Measurements from ENCODE around the gene MYL12B.
A peak's percentile ranks its signal among the peaks of the same experiment; 100 is the strongest.
"Not testable (repeated sequence)": the region's sequence is repeated elsewhere in the genome, so short reads cannot be mapped to it uniquely, and the experiment has no call there.

Gene MYL12B

GRCh38 chr18:3262234-3263131 lies 550 bp downstream of the MYL12B start:
- DNase-seq (ENCODE audit: low read depth), result no peak

GRCh38 chr18:3263132-3263700 lies 1.3 kb downstream of the MYL12B start:
- DNase-seq (ENCODE audit: low read depth), result no peak

- no peak for DNase-seq (ENCODE audit: low read depth)
Observed at GRCh38 chr18:3264362-3264761, 2.4 kb downstream of the MYL12B start.

- DNase-seq (ENCODE audit: low read depth), result no peak
Observed at GRCh38 chr18:3265564-3266033, 3.7 kb downstream of the MYL12B start.

DNA sequence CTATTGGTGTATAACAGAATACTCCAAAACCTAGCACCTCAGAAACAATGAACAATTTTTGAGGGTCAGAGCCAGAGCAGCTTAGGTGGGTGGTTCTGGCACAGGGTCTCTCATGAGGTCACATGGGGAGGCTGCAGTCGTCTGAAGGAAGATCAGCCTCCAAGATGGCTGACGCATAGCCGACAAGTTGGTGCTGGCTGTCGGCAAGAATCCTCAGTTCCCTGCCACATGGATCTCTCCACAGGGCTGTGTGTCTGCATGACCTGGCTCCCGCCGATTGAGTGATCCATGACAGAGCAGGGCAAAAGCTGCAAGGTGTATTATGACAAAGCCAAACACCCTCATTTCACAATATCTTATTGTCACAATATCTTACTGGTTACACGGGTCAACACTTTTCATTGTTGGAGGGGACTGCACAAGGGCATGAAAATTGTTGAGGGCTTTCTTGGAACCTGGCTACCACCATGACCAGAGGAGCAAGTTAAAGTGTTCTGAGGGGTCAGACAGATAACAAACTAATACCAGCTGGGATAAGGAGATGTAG lies 4.2 kb downstream of the MYL12B start:
- no peak for DNase-seq (ENCODE audit: low read depth)

DNA sequence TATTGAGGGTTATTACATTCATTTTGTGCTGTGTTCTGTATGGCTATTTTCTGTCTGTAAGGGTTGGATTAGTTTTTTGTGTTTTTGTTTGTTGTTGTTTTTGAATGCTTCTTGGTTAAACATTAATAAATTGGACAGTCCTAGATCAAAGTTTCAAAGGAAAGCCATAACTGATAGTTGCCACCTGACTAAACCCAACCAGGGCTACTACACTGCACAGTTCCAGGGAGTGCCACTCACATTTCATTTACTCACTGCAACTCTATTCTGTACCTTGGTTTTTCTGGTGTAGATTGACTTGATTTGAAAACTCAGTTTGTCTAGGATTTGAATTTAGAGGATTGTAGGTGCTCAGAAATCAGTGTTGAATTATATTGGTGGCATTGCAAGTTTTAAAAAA lies 6.4 kb downstream of the MYL12B start:
- no peak for DNase-seq (ENCODE audit: low read depth)

DNA sequence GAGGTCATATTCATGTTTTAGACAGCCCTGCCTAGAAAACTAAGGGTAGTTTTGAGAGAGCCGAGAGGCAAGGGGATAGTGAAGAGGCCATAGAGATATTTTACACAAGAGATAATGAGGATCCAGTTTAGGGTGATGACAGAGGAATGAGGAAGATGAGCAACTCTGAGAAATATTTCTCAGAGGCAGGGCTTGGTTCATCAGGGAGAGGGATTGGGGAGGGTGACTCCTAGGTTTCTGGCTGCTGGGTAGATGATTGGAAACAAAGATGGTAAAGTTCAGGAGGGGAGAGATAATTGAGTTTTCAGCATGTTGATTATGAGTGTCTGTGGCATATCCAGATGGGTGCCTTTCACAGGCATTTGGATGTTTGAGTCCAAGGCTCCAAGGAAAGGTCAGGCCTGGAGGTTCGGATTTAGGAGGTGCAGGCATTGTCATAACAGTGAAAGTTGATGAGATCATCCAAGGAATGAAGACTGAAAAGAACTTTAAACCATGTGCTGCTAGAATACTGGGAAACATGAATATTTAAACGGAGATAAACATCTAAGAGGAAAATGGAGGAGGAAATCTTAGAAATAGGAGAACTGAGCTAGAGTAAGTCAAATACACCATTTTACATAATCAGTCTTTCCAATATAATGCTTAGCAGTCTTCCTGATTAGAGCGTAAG lies 7.4 kb downstream of the MYL12B start:
- no peak for DNase-seq (ENCODE audit: low read depth)

GRCh38 chr18:3269914-3270299 lies 8.0 kb downstream of the MYL12B start:
- no peak for DNase-seq (ENCODE audit: low read depth)

- DNase-seq (ENCODE audit: low read depth), result no peak
Observed at GRCh38 chr18:3273042-3273441, 11.1 kb downstream of the MYL12B start.

GRCh38 chr18:3277643-3278213 lies 15.8 kb downstream of the MYL12B start:
- DNase-seq (ENCODE audit: low read depth), result not testable (repeated sequence)

- no peak for DNase-seq (ENCODE audit: low read depth)
Observed at GRCh38 chr18:3279201-3280185, 17.6 kb downstream of the MYL12B start.

GRCh38 chr18:3281456-3282400 lies 19.8 kb downstream of the MYL12B start:
- peak; percentile 66 for DNase-seq (ENCODE audit: low read depth)

- DNase-seq (ENCODE audit: low read depth), result no peak
Observed at GRCh38 chr18:3283253-3283863, 21.4 kb downstream of the MYL12B start.

DNA sequence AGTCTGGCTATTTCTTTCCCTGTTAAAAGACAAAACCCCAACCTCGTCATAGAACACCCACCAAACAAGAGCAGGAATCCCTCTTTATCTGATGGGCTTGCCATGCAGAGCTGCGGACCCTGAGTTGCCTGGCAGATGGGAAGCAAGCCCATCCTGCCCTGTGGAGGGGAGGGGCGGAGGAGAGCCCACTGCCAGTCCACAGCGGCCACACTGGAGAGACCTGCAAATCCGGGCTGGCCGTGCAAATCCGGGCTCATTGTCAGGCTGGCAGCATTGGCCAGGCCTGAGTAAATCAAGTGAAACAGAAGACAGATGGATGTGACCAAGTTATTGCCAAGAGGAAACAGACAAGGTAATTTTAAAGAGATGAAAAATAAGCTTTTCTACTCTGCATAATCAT lies 22.0 kb downstream of the MYL12B start:
- no peak for DNase-seq (ENCODE audit: low read depth)

GRCh38 chr18:3284501-3284900 lies 22.6 kb downstream of the MYL12B start:
- DNase-seq (ENCODE audit: low read depth), result no peak

GRCh38 chr18:3286159-3286558 lies 24.2 kb downstream of the MYL12B start:
- no peak for DNase-seq (ENCODE audit: low read depth)

- no peak for DNase-seq (ENCODE audit: low read depth)
Observed at GRCh38 chr18:3293196-3293951, 31.4 kb downstream of the MYL12B start.

GRCh38 chr18:3294435-3295080 lies 32.6 kb downstream of the MYL12B start:
- no peak for DNase-seq (ENCODE audit: low read depth)

All from stromal cell of bone marrow (primary cell).